Measurements from ENCODE around the gene CSRNP3. TPM values are rescaled to one million over a fixed set of nuclear protein-coding genes. Genes with fewer than 3 reads are reported as not detected.

The CSRNP3 gene
- total RNA-seq, 1 experiment from 2014 or later = 0.05 TPM

DNA sequence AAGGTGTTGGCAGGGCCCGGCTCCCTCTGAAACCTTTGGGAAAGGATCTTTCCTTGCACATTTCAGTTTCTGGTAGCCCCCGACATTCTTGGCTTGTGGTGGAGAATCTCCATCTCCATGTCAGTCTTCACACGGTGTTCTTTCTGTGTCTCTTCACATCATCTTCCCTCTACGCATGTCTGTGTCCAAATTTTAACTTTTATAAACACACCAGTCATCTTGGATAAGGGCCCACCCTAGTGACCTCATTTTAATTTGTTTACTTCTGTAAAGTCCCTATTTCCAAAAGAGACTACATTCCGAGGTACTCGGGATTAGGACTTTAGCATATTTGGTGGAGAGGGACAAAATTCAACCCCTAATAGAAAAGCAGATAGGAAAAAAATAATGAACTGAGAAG is 186.2 kb downstream of the CSRNP3 start:
- Histone ChIP-seq H3K27me3 (ENCODE audit: insufficient read depth, low read length) (peaks cover 16% of the 10 kb centered on the region), H3K9me3 (ENCODE audit: control insufficient read depth in 1 of 2, insufficient read depth in 1 of 2, low read depth in 1 of 2, low read length in 2 of 2) (no peaks in the 10 kb centered on the region), H3K4me3 (replicated peaks in 1 of 2; ENCODE audit: low read depth in 1 of 2, low read length in 2 of 2) (no peak overlapping the region), H3K79me2 (ENCODE audit: insufficient read depth, low read length) (no peaks in the 10 kb centered on the region), H3K9ac (ENCODE audit: low read length) (no peak overlapping the region), H3K9me2 (ENCODE audit: insufficient read depth) (no peaks in the 10 kb centered on the region), H3K4me1 (ENCODE audit: control insufficient read depth in 1 of 2, insufficient read depth in 2 of 2, low read length in 2 of 2) (no peaks in the 10 kb centered on the region), H3K4me2 (ENCODE audit: low read length) (no peak overlapping the region), H3K36me3 (ENCODE audit: control insufficient read depth in 1 of 2, insufficient read depth in 2 of 2, low read length in 2 of 2) (no peaks in the 10 kb centered on the region), H2AFZ (ENCODE audit: low read depth, low read length, poor library complexity, severe bottlenecking) (no peak overlapping the region), H3K27ac (ENCODE audit: low read depth, low read length) (no peak overlapping the region), H4K20me1 (ENCODE audit: insufficient read depth) (no peaks in the 10 kb centered on the region)
- intact Hi-C loops (cut with micrococcal nuclease) = no loop called here
- RAD21 ChIA-PET (ENCODE audit: low non-redundant PET in 1 of 2, low total read pairs in 2 of 2, uncharacterized antibody in 2 of 2, unreplicated experiment in 2 of 2) = no interaction called here
- BruUV-seq (replicated peaks) = no TSS peak
- POLR2A ChIA-PET = no interaction called here
- CTCF ChIA-PET = no interaction called here
- TF ChIP-seq JUND (IDR thresholded peaks at IDR 0.05) (no peak), YY1 (IDR thresholded peaks at IDR 0.05; ENCODE audit: extremely low read depth, insufficient replicate concordance, low read depth, low read length) (no peak), POLR2AphosphoS5 (IDR thresholded peaks at IDR 0.05; ENCODE audit: low read depth, low read length) (no peak), ZFX (IDR thresholded peaks at IDR 0.05) (no peak), SIN3A (IDR thresholded peaks at IDR 0.05; ENCODE audit: low read depth) (no peak), EGR1 (IDR thresholded peaks at IDR 0.05; ENCODE audit: low read depth) (no peak)
- TF ChIP-seq, protein P1, sequence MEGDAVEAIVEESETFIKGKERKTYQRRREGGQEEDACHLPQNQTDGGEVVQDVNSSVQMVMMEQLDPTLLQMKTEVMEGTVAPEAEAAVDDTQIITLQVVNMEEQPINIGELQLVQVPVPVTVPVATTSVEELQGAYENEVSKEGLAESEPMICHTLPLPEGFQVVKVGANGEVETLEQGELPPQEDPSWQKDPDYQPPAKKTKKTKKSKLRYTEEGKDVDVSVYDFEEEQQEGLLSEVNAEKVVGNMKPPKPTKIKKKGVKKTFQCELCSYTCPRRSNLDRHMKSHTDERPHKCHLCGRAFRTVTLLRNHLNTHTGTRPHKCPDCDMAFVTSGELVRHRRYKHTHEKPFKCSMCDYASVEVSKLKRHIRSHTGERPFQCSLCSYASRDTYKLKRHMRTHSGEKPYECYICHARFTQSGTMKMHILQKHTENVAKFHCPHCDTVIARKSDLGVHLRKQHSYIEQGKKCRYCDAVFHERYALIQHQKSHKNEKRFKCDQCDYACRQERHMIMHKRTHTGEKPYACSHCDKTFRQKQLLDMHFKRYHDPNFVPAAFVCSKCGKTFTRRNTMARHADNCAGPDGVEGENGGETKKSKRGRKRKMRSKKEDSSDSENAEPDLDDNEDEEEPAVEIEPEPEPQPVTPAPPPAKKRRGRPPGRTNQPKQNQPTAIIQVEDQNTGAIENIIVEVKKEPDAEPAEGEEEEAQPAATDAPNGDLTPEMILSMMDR (IDR thresholded peaks at IDR 0.05 in 2 of 3, conservative IDR thresholded peaks at IDR 0.05 in 1 of 3; ENCODE audit: borderline replicate concordance in 1 of 3, insufficient read depth in 1 of 3, low read depth in 2 of 3, low read length in 2 of 3) = no peak
- TF ChIP-seq, protein P2, sequence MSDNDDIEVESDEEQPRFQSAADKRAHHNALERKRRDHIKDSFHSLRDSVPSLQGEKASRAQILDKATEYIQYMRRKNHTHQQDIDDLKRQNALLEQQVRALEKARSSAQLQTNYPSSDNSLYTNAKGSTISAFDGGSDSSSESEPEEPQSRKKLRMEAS (IDR thresholded peaks at IDR 0.05) = no peak
- TF ChIP-seq, protein P3, sequence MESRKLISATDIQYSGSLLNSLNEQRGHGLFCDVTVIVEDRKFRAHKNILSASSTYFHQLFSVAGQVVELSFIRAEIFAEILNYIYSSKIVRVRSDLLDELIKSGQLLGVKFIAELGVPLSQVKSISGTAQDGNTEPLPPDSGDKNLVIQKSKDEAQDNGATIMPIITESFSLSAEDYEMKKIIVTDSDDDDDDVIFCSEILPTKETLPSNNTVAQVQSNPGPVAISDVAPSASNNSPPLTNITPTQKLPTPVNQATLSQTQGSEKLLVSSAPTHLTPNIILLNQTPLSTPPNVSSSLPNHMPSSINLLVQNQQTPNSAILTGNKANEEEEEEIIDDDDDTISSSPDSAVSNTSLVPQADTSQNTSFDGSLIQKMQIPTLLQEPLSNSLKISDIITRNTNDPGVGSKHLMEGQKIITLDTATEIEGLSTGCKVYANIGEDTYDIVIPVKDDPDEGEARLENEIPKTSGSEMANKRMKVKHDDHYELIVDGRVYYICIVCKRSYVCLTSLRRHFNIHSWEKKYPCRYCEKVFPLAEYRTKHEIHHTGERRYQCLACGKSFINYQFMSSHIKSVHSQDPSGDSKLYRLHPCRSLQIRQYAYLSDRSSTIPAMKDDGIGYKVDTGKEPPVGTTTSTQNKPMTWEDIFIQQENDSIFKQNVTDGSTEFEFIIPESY (IDR thresholded peaks at IDR 0.05; ENCODE audit: extremely low read depth, insufficient replicate concordance, low read length) = no peak
- DNase-seq (ENCODE audit: low read depth, low spot score) (no peak), ATAC-seq (no peak)
